ENCODE measurements around the gene MCM6. TPM values are rescaled to one million over a fixed set of nuclear protein-coding genes. Genes with fewer than 3 reads are reported as not detected.

MCM6 gene
- total and polyA plus RNA-seq, 2 experiments from 2014 or later, result 74.7 to 133 TPM

DNA sequence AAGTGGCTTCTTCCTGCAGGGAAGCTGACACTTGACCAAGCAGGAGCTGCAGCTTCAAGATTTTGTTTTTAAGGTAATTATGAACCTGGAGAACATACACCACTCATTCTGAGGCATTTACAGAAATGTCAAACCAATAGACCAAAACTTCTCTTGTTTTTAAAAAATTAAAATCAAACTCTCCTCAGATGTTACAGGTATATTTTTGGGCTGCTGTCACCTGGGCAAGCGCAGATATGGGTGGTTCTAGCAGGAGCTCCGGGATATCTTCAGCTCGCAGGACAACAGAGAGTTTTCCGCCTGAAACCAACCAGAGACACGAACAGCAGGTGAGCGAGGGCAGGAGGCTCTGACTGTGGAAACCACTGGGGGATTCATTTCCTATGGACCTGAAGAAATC, 43.4 kb downstream of the MCM6 start:
- Histone ChIP-seq H2AFZ (no peak overlapping the region), H3K27me3 (ENCODE audit: insufficient read depth) (no peaks in the 10 kb centered on the region), H3F3A (replicated peaks; ENCODE audit: low read depth) (0 out of 2 replicates have a peak, but pooled peaks cover 3% of the 10 kb centered on the region), H4K20me1 (replicated peaks; ENCODE audit: insufficient read depth) (no peaks in the 10 kb centered on the region), H3K79me2 (replicated peaks; ENCODE audit: insufficient read depth) (no peaks in the 10 kb centered on the region), H3K4me3 (no peak overlapping the region), H3K36me3 (ENCODE audit: insufficient read depth) (no peaks in the 10 kb centered on the region), H3K9me2 (ENCODE audit: insufficient read depth) (no peaks in the 10 kb centered on the region), H3K4me2 (no peak overlapping the region), H3K4me1 (ENCODE audit: insufficient read depth) (no peaks in the 10 kb centered on the region), H3K27ac (ENCODE audit: low read depth) (no peak overlapping the region)
- TF ChIP-seq, protein P1, sequence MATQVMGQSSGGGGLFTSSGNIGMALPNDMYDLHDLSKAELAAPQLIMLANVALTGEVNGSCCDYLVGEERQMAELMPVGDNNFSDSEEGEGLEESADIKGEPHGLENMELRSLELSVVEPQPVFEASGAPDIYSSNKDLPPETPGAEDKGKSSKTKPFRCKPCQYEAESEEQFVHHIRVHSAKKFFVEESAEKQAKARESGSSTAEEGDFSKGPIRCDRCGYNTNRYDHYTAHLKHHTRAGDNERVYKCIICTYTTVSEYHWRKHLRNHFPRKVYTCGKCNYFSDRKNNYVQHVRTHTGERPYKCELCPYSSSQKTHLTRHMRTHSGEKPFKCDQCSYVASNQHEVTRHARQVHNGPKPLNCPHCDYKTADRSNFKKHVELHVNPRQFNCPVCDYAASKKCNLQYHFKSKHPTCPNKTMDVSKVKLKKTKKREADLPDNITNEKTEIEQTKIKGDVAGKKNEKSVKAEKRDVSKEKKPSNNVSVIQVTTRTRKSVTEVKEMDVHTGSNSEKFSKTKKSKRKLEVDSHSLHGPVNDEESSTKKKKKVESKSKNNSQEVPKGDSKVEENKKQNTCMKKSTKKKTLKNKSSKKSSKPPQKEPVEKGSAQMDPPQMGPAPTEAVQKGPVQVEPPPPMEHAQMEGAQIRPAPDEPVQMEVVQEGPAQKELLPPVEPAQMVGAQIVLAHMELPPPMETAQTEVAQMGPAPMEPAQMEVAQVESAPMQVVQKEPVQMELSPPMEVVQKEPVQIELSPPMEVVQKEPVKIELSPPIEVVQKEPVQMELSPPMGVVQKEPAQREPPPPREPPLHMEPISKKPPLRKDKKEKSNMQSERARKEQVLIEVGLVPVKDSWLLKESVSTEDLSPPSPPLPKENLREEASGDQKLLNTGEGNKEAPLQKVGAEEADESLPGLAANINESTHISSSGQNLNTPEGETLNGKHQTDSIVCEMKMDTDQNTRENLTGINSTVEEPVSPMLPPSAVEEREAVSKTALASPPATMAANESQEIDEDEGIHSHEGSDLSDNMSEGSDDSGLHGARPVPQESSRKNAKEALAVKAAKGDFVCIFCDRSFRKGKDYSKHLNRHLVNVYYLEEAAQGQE (IDR thresholded peaks at IDR 0.05; ENCODE audit: unreplicated experiment), result no peak
- TF ChIP-seq NANOG (IDR thresholded peaks at IDR 0.05; ENCODE audit: borderline replicate concordance), result no peak
- TF ChIP-seq ZNF331 (CRISPR knock-in tag; IDR thresholded peaks at IDR 0.05; ENCODE audit: low read depth), result no peak
- TF ChIP-seq, protein P2, sequence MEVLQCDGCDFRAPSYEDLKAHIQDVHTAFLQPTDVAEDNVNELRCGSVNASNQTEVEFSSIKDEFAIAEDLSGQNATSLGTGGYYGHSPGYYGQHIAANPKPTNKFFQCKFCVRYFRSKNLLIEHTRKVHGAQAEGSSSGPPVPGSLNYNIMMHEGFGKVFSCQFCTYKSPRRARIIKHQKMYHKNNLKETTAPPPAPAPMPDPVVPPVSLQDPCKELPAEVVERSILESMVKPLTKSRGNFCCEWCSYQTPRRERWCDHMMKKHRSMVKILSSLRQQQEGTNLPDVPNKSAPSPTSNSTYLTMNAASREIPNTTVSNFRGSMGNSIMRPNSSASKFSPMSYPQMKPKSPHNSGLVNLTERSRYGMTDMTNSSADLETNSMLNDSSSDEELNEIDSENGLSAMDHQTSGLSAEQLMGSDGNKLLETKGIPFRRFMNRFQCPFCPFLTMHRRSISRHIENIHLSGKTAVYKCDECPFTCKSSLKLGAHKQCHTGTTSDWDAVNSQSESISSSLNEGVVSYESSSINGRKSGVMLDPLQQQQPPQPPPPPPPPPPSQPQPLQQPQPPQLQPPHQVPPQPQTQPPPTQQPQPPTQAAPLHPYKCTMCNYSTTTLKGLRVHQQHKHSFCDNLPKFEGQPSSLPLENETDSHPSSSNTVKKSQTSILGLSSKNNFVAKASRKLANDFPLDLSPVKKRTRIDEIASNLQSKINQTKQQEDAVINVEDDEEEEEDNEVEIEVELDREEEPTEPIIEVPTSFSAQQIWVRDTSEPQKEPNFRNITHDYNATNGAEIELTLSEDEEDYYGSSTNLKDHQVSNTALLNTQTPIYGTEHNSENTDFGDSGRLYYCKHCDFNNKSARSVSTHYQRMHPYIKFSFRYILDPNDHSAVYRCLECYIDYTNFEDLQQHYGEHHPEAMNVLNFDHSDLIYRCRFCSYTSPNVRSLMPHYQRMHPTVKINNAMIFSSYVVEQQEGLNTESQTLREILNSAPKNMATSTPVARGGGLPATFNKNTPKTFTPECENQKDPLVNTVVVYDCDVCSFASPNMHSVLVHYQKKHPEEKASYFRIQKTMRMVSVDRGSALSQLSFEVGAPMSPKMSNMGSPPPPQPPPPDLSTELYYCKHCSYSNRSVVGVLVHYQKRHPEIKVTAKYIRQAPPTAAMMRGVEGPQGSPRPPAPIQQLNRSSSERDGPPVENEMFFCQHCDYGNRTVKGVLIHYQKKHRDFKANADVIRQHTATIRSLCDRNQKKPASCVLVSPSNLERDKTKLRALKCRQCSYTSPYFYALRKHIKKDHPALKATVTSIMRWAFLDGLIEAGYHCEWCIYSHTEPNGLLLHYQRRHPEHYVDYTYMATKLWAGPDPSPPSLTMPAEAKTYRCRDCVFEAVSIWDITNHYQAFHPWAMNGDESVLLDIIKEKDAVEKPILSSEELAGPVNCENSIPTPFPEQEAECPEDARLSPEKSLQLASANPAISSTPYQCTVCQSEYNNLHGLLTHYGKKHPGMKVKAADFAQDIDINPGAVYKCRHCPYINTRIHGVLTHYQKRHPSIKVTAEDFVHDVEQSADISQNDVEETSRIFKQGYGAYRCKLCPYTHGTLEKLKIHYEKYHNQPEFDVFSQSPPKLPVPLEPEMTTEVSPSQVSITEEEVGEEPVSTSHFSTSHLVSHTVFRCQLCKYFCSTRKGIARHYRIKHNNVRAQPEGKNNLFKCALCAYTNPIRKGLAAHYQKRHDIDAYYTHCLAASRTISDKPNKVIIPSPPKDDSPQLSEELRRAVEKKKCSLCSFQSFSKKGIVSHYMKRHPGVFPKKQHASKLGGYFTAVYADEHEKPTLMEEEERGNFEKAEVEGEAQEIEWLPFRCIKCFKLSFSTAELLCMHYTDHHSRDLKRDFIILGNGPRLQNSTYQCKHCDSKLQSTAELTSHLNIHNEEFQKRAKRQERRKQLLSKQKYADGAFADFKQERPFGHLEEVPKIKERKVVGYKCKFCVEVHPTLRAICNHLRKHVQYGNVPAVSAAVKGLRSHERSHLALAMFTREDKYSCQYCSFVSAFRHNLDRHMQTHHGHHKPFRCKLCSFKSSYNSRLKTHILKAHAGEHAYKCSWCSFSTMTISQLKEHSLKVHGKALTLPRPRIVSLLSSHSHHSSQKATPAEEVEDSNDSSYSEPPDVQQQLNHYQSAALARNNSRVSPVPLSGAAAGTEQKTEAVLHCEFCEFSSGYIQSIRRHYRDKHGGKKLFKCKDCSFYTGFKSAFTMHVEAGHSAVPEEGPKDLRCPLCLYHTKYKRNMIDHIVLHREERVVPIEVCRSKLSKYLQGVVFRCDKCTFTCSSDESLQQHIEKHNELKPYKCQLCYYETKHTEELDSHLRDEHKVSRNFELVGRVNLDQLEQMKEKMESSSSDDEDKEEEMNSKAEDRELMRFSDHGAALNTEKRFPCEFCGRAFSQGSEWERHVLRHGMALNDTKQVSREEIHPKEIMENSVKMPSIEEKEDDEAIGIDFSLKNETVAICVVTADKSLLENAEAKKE (CRISPR knock-in tag; IDR thresholded peaks at IDR 0.05), result no peak
- no peak for TF ChIP-seq JUNB (IDR thresholded peaks at IDR 0.05; ENCODE audit: unreplicated experiment)
- TF ChIP-seq ZNF114 (CRISPR knock-in tag; IDR thresholded peaks at IDR 0.05), result no peak
- TF ChIP-seq, protein P3, sequence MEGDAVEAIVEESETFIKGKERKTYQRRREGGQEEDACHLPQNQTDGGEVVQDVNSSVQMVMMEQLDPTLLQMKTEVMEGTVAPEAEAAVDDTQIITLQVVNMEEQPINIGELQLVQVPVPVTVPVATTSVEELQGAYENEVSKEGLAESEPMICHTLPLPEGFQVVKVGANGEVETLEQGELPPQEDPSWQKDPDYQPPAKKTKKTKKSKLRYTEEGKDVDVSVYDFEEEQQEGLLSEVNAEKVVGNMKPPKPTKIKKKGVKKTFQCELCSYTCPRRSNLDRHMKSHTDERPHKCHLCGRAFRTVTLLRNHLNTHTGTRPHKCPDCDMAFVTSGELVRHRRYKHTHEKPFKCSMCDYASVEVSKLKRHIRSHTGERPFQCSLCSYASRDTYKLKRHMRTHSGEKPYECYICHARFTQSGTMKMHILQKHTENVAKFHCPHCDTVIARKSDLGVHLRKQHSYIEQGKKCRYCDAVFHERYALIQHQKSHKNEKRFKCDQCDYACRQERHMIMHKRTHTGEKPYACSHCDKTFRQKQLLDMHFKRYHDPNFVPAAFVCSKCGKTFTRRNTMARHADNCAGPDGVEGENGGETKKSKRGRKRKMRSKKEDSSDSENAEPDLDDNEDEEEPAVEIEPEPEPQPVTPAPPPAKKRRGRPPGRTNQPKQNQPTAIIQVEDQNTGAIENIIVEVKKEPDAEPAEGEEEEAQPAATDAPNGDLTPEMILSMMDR (conservative IDR thresholded peaks at IDR 0.05; ENCODE audit: low read depth in 2 of 2), result no peak
- TF ChIP-seq CREB1 (CRISPR knock-in tag; IDR thresholded peaks at IDR 0.05; ENCODE audit: low read depth), result no peak
- TF ChIP-seq, protein P4, sequence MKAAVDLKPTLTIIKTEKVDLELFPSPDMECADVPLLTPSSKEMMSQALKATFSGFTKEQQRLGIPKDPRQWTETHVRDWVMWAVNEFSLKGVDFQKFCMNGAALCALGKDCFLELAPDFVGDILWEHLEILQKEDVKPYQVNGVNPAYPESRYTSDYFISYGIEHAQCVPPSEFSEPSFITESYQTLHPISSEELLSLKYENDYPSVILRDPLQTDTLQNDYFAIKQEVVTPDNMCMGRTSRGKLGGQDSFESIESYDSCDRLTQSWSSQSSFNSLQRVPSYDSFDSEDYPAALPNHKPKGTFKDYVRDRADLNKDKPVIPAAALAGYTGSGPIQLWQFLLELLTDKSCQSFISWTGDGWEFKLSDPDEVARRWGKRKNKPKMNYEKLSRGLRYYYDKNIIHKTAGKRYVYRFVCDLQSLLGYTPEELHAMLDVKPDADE (IDR thresholded peaks at IDR 0.05), result no peak
- no peak for TF ChIP-seq EZH2phosphoT487 (IDR thresholded peaks at IDR 0.05; ENCODE audit: unreplicated experiment)
- no peak for TF ChIP-seq STAT1 (IDR thresholded peaks at IDR 0.05; ENCODE audit: unreplicated experiment)
- TF ChIP-seq POLR2AphosphoS5 (IDR thresholded peaks at IDR 0.05; ENCODE audit: low read depth), result no peak
- TF ChIP-seq EZH2 (IDR thresholded peaks at IDR 0.05; ENCODE audit: low read depth, unreplicated experiment), result no peak
- H3K27ac Mint-ChIP-seq, result no peak overlapping the region
- no peaks in the 10 kb centered on the region for H3K36me3 Mint-ChIP-seq (ENCODE audit: low read depth)
- no peaks in the 10 kb centered on the region for H3K9me3 Mint-ChIP-seq
- peaks cover 4% of the 10 kb centered on the region for H3K27me3 Mint-ChIP-seq (ENCODE audit: insufficient read depth, low read depth, poor library complexity)
- no peaks in the 10 kb centered on the region for H3K4me1 Mint-ChIP-seq
- no peak for ATAC-seq
- H3K4me3 Mint-ChIP-seq, result no peak overlapping the region
- no peak for DNase-seq (ENCODE audit: low spot score)
